Measurements from ENCODE around the gene GRID2.

DNA sequence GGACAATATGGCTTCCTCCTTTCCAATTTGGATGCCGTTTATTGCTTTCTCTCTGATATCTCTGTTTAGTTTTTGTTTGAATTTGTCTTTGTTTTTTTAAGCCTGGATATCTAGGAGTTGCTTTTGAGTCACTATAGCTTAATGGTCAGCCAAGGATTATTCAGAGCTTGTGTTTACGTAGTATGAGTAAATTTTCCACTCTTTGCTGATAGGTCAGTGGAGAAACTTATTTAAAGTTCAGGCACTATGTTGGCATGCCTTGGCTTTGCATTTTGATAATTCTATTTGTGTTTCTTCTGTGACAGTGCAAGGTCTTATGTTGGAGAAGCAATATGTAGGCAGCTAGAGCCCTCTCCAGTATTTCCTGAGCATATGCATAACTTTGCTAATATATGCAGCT, 315.2 kb downstream of the GRID2 start:
- TF ChIP-seq, protein P1, sequence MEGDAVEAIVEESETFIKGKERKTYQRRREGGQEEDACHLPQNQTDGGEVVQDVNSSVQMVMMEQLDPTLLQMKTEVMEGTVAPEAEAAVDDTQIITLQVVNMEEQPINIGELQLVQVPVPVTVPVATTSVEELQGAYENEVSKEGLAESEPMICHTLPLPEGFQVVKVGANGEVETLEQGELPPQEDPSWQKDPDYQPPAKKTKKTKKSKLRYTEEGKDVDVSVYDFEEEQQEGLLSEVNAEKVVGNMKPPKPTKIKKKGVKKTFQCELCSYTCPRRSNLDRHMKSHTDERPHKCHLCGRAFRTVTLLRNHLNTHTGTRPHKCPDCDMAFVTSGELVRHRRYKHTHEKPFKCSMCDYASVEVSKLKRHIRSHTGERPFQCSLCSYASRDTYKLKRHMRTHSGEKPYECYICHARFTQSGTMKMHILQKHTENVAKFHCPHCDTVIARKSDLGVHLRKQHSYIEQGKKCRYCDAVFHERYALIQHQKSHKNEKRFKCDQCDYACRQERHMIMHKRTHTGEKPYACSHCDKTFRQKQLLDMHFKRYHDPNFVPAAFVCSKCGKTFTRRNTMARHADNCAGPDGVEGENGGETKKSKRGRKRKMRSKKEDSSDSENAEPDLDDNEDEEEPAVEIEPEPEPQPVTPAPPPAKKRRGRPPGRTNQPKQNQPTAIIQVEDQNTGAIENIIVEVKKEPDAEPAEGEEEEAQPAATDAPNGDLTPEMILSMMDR (IDR thresholded peaks at IDR 0.05): peak in 1 of 7 experiments; percentile 20
- TF ChIP-seq POLR2AphosphoS5 (IDR thresholded peaks at IDR 0.05) (peak in 1 of 3 donors; percentile 32), EP300 (IDR thresholded peaks at IDR 0.05) (no peak)

Data from stomach (tissue), 4 donors.